ENCODE data around the gene EN2.

DNA sequence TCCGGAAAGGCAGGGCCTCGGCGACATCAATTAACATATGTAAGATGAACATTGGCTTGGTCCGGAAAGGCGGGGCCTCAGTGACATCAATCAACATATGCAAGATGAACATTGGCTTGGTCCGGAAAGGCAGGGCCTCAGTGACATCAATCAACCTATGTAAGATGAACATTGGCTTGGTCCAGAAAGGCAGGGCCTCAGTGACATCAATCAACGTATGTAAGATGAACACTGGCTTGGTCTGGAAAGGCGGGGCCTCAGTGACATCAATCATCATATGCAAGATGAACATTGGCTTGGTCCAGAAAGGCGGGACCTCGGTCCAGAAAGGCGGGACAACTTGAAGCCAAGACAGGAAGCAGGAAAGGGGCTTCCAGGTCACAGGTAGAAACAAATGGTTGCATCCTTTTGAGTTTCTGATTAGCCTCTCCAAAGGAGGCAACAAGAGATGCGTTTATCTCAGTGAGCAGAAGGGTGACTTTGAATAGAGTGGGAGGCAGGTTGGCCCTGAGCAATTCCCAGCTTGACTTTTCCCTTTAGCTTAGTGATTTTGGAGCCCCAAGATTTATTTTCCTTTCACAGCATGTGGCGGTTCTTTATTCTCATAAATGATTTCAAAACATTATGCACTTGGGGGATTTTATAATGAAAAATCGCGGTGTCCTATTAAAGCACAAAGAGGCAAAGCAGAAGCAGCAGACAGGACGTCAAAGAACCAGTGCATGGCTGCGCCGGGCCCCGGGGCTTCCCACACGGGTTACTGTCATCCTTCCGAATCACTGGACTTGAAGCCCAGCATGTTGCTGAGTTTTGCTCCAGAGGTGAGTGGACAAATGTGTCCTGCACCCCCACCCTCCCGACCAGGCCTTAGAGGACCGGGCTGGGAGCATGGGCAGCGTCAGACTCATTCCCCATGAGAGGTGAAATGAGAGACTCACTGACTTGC is 43.1 kb upstream of the EN2 start:
- TF ChIP-seq SREBF1 (IDR thresholded peaks at IDR 0.05; ENCODE audit: low read length) = no peak
- no peak for TF ChIP-seq NFIC (IDR thresholded peaks at IDR 0.05; ENCODE audit: low read depth, low read length)
- no peak for TF ChIP-seq CEBPB (IDR thresholded peaks at IDR 0.05; ENCODE audit: borderline replicate concordance in 1 of 2, low read depth in 2 of 2, low read length in 2 of 2)
- TF ChIP-seq POLR2A (IDR thresholded peaks at IDR 0.05; ENCODE audit: low read depth, low read length) = no peak
- TF ChIP-seq, protein P1, sequence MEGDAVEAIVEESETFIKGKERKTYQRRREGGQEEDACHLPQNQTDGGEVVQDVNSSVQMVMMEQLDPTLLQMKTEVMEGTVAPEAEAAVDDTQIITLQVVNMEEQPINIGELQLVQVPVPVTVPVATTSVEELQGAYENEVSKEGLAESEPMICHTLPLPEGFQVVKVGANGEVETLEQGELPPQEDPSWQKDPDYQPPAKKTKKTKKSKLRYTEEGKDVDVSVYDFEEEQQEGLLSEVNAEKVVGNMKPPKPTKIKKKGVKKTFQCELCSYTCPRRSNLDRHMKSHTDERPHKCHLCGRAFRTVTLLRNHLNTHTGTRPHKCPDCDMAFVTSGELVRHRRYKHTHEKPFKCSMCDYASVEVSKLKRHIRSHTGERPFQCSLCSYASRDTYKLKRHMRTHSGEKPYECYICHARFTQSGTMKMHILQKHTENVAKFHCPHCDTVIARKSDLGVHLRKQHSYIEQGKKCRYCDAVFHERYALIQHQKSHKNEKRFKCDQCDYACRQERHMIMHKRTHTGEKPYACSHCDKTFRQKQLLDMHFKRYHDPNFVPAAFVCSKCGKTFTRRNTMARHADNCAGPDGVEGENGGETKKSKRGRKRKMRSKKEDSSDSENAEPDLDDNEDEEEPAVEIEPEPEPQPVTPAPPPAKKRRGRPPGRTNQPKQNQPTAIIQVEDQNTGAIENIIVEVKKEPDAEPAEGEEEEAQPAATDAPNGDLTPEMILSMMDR (IDR thresholded peaks at IDR 0.05 in 2 of 3, conservative IDR thresholded peaks at IDR 0.05 in 1 of 3; ENCODE audit: control insufficient read depth in 2 of 3, extremely low read depth in 1 of 3, insufficient read depth in 1 of 3, low read depth in 3 of 3, low read length in 3 of 3) = no peak
- TF ChIP-seq NBN (IDR thresholded peaks at IDR 0.05) = no peak
- TF ChIP-seq FOXM1 (IDR thresholded peaks at IDR 0.05; ENCODE audit: low read depth, low read length) = no peak
- no peak for TF ChIP-seq POLR2AphosphoS5 (IDR thresholded peaks at IDR 0.05; ENCODE audit: low read length)
- no peak for TF ChIP-seq CBFB (IDR thresholded peaks at IDR 0.05; ENCODE audit: low read depth)
